IMR-90 (cell line): ENCODE measurements around the gene WDR91. TPM values are rescaled to one million over a fixed set of nuclear protein-coding genes. Genes with fewer than 3 reads are reported as not detected.

Experiments
- ATAC-seq: fragments of 200-7000 bp; cut with Tn5 transposase; 2 replicates; pipeline ENCODE4 v1.9.1; 2020; ENCODE audit warnings: low read depth, mild to moderate bottlenecking, moderate library complexity
- BruUV-seq: library from RNA; stranded (reverse); fragments of 400-500 nt; replicated peaks from 2 replicates; lab custom pipeline; 2021; lab: Mats Ljungman, UMichigan
- CTCF ChIA-PET: fragments of 300-600 bp; formaldehyde crosslinking; extraction: SDS; loops from one replicate; lab custom pipeline; 2021; ENCODE audit warnings: antibody characterized with exemption; lab: Yijun Ruan, JAX
- POLR2A ChIA-PET: fragments of 300-600 bp; sonication (Branson Sonifier 250); formaldehyde crosslinking; loops from one replicate; lab custom pipeline; 2022; ENCODE audit warnings: antibody characterized with exemption; ENCODE audit not compliant: unreplicated experiment; lab: Charles Lee
- DNase-seq: peaks from one replicate; pipeline ENCODE4 v3.0.0; 2013
- H2AFZ ChIP-seq: replicated peaks from 2 replicates; pipeline ENCODE3; 2013; ENCODE audit warnings: low read length, mild to moderate bottlenecking; ENCODE audit not compliant: poor library complexity
- H2AK5ac ChIP-seq: 2 replicates; pipeline ENCODE4 v1.6.1; 2013; ENCODE audit warnings: low read depth, low read length, inconsistent platforms
- H2AK9ac ChIP-seq: replicated peaks from 2 replicates; pipeline ENCODE3; 2013; ENCODE audit warnings: mild to moderate bottlenecking, low read depth, low read length, moderate library complexity; ENCODE audit not compliant: poor library complexity
- H2BK120ac ChIP-seq: 2 replicates; pipeline ENCODE4 v1.6.1; 2013; ENCODE audit warnings: low read depth, low read length, inconsistent platforms
- H2BK15ac ChIP-seq: 3 replicates; pipeline ENCODE4 v1.6.1; 2013; ENCODE audit warnings: low read depth, low read length, inconsistent platforms
- H2BK20ac ChIP-seq: 2 replicates; pipeline ENCODE4 v1.6.1; 2013; ENCODE audit warnings: low read depth, mild to moderate bottlenecking, inconsistent platforms, low read length, moderate library complexity
- H2BK5ac ChIP-seq: 2 replicates; pipeline ENCODE4 v1.6.1; 2013; ENCODE audit warnings: mild to moderate bottlenecking, low read depth, low read length, inconsistent platforms; ENCODE audit not compliant: poor library complexity, severe bottlenecking
- H3K14ac ChIP-seq: replicated peaks from 2 replicates; pipeline ENCODE4 v1.6.1; 2013; ENCODE audit warnings: low read depth, low read length, inconsistent platforms
- H3K18ac ChIP-seq: 2 replicates; pipeline ENCODE4 v1.6.1; 2013; ENCODE audit warnings: low read depth, low read length, control low read depth
- H3K23ac ChIP-seq: 2 replicates; pipeline ENCODE4 v1.6.1; 2013; ENCODE audit warnings: low read depth, low read length, inconsistent platforms
- H3K27ac ChIP-seq: 2 replicates; pipeline ENCODE4 v1.5.1; 2013; ENCODE audit warnings: mild to moderate bottlenecking, control low read depth, low read length; ENCODE audit not compliant: insufficient read depth
- H3K27me3 ChIP-seq: 2 replicates; pipeline ENCODE4 v1.6.1; 2013; ENCODE audit warnings: low read length; ENCODE audit not compliant: control insufficient read depth, insufficient read depth
- H3K36me3 ChIP-seq: 2 replicates; pipeline ENCODE4 v1.6.1; 2013; ENCODE audit warnings: low read length, mixed read lengths; ENCODE audit not compliant: control insufficient read depth, insufficient read depth
- H3K4ac ChIP-seq: 2 replicates; pipeline ENCODE4 v1.6.1; 2013; ENCODE audit warnings: low read depth, low read length, inconsistent platforms
- H3K4me1 ChIP-seq: 2 replicates; pipeline ENCODE4 v1.6.1; 2013; ENCODE audit warnings: low read length, mixed read lengths; ENCODE audit not compliant: control insufficient read depth, insufficient read depth
- H3K4me2 ChIP-seq: 2 replicates; pipeline ENCODE4 v1.6.1; 2013; ENCODE audit warnings: low read depth, mild to moderate bottlenecking, control low read depth, low read length, moderate library complexity
- H3K4me3 ChIP-seq: 2 replicates; pipeline ENCODE4 v1.5.1; 2013; ENCODE audit warnings: low read depth, mild to moderate bottlenecking, control low read depth, low read length, moderate library complexity; ENCODE audit not compliant: insufficient read depth
- H3K56ac ChIP-seq: 2 replicates; pipeline ENCODE4 v1.6.1; 2013; ENCODE audit warnings: low read length, inconsistent platforms; ENCODE audit not compliant: insufficient read depth; ENCODE audit errors: extremely low read depth
- H3K79me1 ChIP-seq, 2 experiments: 2 replicates each; pipeline ENCODE4 v1.6.1; 2013; ENCODE audit warnings: low read length in 2 of 2, inconsistent platforms in 1 of 2, low read depth in 1 of 2
- H3K9ac ChIP-seq: 2 replicates; pipeline ENCODE4 v1.6.1; 2013; ENCODE audit warnings: low read depth, low read length, control low read depth
- H3K9me1 ChIP-seq: 2 replicates; pipeline ENCODE4 v1.6.1; 2013; ENCODE audit warnings: low read length, inconsistent platforms; ENCODE audit not compliant: insufficient read depth
- H3K9me3 ChIP-seq: 2 replicates; pipeline ENCODE4 v1.6.1; 2013; ENCODE audit warnings: low read length; ENCODE audit not compliant: control insufficient read depth, insufficient read depth
- H4K20me1 ChIP-seq: 2 replicates; pipeline ENCODE4 v1.6.1; 2013; ENCODE audit warnings: low read length, inconsistent platforms; ENCODE audit not compliant: insufficient read depth
- H4K5ac ChIP-seq: 2 replicates; pipeline ENCODE4 v1.6.1; 2013; ENCODE audit warnings: mild to moderate bottlenecking, low read depth, low read length, control low read depth
- H4K8ac ChIP-seq, 2 experiments: 2 replicates each; pipeline ENCODE4 v1.6.1; 2013; ENCODE audit warnings: low read depth in 2 of 2, low read length in 2 of 2, control low read depth in 1 of 2, inconsistent platforms in 1 of 2
- H4K91ac ChIP-seq: 2 replicates; pipeline ENCODE4 v1.6.1; 2013; ENCODE audit warnings: low read depth, low read length, inconsistent platforms; ENCODE audit not compliant: insufficient read depth
- BHLHE40 ChIP-seq: fragments of 150-350 bp; IDR thresholded peaks from 2 replicates; pipeline ENCODE4 v1.6.1; 2016; ENCODE audit warnings: mild to moderate bottlenecking, low read depth, low read length
- CEBPB ChIP-seq: IDR thresholded peaks from 2 replicates; pipeline ENCODE4 v1.6.1; 2012; ENCODE audit warnings: low read depth, low read length, improper control_type of control experiment
- CHD1 ChIP-seq: IDR thresholded peaks from 2 replicates; pipeline ENCODE4 v1.6.1; 2012; ENCODE audit warnings: low read depth, low read length, improper control_type of control experiment
- FOS ChIP-seq: fragments of 150-350 bp; IDR thresholded peaks from 2 replicates; pipeline ENCODE4 v1.6.1; 2016; ENCODE audit warnings: low read depth, low read length
- MAZ ChIP-seq: IDR thresholded peaks from 2 replicates; pipeline ENCODE4 v1.6.1; 2012; ENCODE audit warnings: low read depth, mild to moderate bottlenecking, low read length, improper control_type of control experiment, moderate library complexity, borderline replicate concordance
- MXI1 ChIP-seq: IDR thresholded peaks from 2 replicates; pipeline ENCODE4 v1.6.1; 2012; ENCODE audit warnings: low read depth, mild to moderate bottlenecking, low read length, moderate library complexity, borderline replicate concordance
- NFE2L2 ChIP-seq: fragments of 150-350 bp; IDR thresholded peaks from 2 replicates; pipeline ENCODE4 v1.6.1; 2016; ENCODE audit warnings: low read depth, mild to moderate bottlenecking, low read length
- POLR2A ChIP-seq: IDR thresholded peaks from 2 replicates; pipeline ENCODE4 v1.6.1; 2012; ENCODE audit warnings: mild to moderate bottlenecking, low read depth, low read length
- RAD21 ChIP-seq: IDR thresholded peaks from 2 replicates; pipeline ENCODE4 v1.6.1; 2012; ENCODE audit warnings: low read length, improper control_type of control experiment
- RCOR1 ChIP-seq: IDR thresholded peaks from 2 replicates; pipeline ENCODE4 v1.6.1; 2012; ENCODE audit warnings: mild to moderate bottlenecking, low read length, improper control_type of control experiment; ENCODE audit not compliant: insufficient replicate concordance
- RFX5 ChIP-seq: IDR thresholded peaks from 2 replicates; pipeline ENCODE4 v1.8.0; 2012; ENCODE audit warnings: low read depth, mild to moderate bottlenecking, low read length, moderate library complexity
- SMC3 ChIP-seq: fragments of 150-350 bp; IDR thresholded peaks from 2 replicates; pipeline ENCODE4 v1.6.1; 2016; ENCODE audit warnings: low read depth, mild to moderate bottlenecking, antibody characterized with exemption, low read length, moderate library complexity
- WGBS, 2 experiments: methylation state at CpG; one replicate each; pipeline versions ENCODE4 v1.1.5 to v1.1.7; 2013; ENCODE audit warnings: missing lambda C conversion rate in 2 of 2; ENCODE audit not compliant: insufficient read length in 1 of 2; ENCODE audit errors: extremely low coverage in 2 of 2; 5-methylcytosine and 5-hydroxymethylcytosine counted together
- dilution Hi-C: fragments of 300-500 bp; cut with HindIII; formaldehyde crosslinking; loops from one replicate; pipeline ENCODE4 v1.14.3; 2018; ENCODE audit warnings: low sequenced_read_pairs; ENCODE audit not compliant: unreplicated experiment
- in situ Hi-C: fragments of 300-500 bp; cut with MboI; formaldehyde crosslinking; loops from 3 replicates; pipeline ENCODE4 v1.14.3; 2019; ENCODE audit warnings: low sequenced_read_pairs, inconsistent platforms, mixed read lengths
- intact Hi-C: fragments of 100-400 bp; cut with micrococcal nuclease; formaldehyde crosslinking; loops from 2 replicates; pipeline ENCODE4 v1.10.0; 2022
- polyA plus RNA-seq, 3 experiments: library from polyadenylated mRNA; depleted of rRNA; stranded (reverse); fragments of >200 nt; gene quantifications; 2 replicates each; pipeline ENCODE4 v1.2.3, GENCODE V29; 2012; ENCODE audit warnings: low replicate concordance in 1 of 3
- total RNA-seq: library from RNA; depleted of rRNA; stranded (reverse); fragments of >200 nt; gene quantifications from 2 replicates; pipeline ENCODE4 v1.2.3, GENCODE V29; 2012
- TF ChIP-seq, protein P1 (sequence below): fragments of 150-350 bp; IDR thresholded peaks from 2 replicates; pipeline ENCODE4 v1.6.1; 2017; ENCODE audit warnings: mild to moderate bottlenecking, antibody characterized with exemption, low read length, low read depth
- TF ChIP-seq, protein P2 (sequence below): conservative IDR thresholded peaks from 2 replicates; pipeline ENCODE4 v1.5.1; 2012; ENCODE audit warnings: mild to moderate bottlenecking, low read depth, low read length, improper control_type of control experiment
- TF ChIP-seq, protein P3 (sequence below): fragments of 150-350 bp; IDR thresholded peaks from 2 replicates; pipeline ENCODE4 v1.6.1; 2016; ENCODE audit warnings: low read depth, mild to moderate bottlenecking, low read length, moderate library complexity, borderline replicate concordance

The WDR91 gene
- total and polyA plus RNA-seq, 2 of the 4 experiments (the other 2 are of a cell fraction) = 5.2 to 10.3 TPM

DNA sequence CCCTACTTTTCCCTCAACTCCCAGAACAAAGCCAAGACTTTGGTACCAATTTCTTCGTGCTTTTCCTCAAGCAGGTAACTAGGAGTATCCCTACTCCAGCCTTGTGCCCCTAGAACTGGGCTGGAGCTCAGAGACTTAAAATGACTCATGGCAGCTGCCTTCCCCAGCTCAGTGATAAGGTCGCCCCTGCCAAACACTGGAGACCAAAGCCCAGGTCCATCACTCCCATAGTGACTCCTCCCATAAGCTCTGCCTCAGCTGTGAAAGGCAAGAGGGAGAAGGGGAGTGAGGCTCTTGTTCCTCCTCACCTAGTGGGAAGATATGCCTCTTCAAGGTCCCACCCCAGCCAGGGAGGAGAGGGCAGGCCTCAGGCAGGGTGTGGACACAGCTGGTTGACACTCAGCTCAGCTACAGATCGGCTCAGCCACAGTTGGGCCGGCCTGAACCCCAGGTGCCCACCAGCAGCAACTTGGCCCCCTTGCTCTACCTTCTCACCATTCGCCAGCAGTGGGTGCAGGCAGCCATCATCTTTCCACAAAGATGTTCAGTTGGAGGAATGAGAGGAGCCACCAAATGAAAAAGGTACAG is 27.0 kb downstream of the WDR91 start:
- ChIA-PET POLR2A (interaction anchor here (0.7 kb wide), 1 partner anchor 52 kb away, joined by 4 read pairs; no protein-coding TSS in a partner anchor), CTCF (no interaction called here)
- in situ Hi-C loops = no loop called here
- H2AK5ac ChIP-seq = no peak overlapping the region
- no peak overlapping the region for H2BK5ac ChIP-seq
- peaks cover 51% of the 10 kb centered on the region for H3K36me3 ChIP-seq
- no peak overlapping the region for H3K4ac ChIP-seq
- H2BK15ac ChIP-seq = no peak overlapping the region
- no peak overlapping the region for H4K8ac ChIP-seq
- H2AK9ac ChIP-seq = no peak overlapping the region
- H3K56ac ChIP-seq = no peak overlapping the region
- H3K14ac ChIP-seq = no peak overlapping the region
- H3K18ac ChIP-seq = no peak overlapping the region
- H3K4me3 ChIP-seq = no peak overlapping the region
- H3K4me2 ChIP-seq = no peak overlapping the region
- H3K9me1 ChIP-seq = peaks cover 2% of the 10 kb centered on the region; the same call in 1 of the 2 replicates
- H3K4me1 ChIP-seq = no peaks in the 10 kb centered on the region
- no peak overlapping the region for H3K23ac ChIP-seq
- H3K27me3 ChIP-seq = no peaks in the 10 kb centered on the region
- no TSS peak for BruUV-seq
- H4K20me1 ChIP-seq = no peaks in the 10 kb centered on the region
- no peak overlapping the region for H2BK120ac ChIP-seq
- WGBS, 2 experiments = 100% methylated on average over 1 of the region's 5 CpGs; no CpG with 5 or more reads in 1 of the 2 experiments
- no peak overlapping the region for H4K91ac ChIP-seq
- DNase-seq = no peak
- TF ChIP-seq CHD1 (no peak), MXI1 (no peak), FOS (no peak), MAZ (no peak), NFE2L2 (no peak), SMC3 (no peak), BHLHE40 (no peak), RAD21 (no peak), CEBPB (no peak), RFX5 (no peak), RCOR1 (no peak), POLR2A (no peak)
- TF ChIP-seq, protein P1, sequence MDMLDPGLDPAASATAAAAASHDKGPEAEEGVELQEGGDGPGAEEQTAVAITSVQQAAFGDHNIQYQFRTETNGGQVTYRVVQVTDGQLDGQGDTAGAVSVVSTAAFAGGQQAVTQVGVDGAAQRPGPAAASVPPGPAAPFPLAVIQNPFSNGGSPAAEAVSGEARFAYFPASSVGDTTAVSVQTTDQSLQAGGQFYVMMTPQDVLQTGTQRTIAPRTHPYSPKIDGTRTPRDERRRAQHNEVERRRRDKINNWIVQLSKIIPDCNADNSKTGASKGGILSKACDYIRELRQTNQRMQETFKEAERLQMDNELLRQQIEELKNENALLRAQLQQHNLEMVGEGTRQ = no peak
- TF ChIP-seq, protein P2, sequence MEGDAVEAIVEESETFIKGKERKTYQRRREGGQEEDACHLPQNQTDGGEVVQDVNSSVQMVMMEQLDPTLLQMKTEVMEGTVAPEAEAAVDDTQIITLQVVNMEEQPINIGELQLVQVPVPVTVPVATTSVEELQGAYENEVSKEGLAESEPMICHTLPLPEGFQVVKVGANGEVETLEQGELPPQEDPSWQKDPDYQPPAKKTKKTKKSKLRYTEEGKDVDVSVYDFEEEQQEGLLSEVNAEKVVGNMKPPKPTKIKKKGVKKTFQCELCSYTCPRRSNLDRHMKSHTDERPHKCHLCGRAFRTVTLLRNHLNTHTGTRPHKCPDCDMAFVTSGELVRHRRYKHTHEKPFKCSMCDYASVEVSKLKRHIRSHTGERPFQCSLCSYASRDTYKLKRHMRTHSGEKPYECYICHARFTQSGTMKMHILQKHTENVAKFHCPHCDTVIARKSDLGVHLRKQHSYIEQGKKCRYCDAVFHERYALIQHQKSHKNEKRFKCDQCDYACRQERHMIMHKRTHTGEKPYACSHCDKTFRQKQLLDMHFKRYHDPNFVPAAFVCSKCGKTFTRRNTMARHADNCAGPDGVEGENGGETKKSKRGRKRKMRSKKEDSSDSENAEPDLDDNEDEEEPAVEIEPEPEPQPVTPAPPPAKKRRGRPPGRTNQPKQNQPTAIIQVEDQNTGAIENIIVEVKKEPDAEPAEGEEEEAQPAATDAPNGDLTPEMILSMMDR = no peak
- TF ChIP-seq, protein P3, sequence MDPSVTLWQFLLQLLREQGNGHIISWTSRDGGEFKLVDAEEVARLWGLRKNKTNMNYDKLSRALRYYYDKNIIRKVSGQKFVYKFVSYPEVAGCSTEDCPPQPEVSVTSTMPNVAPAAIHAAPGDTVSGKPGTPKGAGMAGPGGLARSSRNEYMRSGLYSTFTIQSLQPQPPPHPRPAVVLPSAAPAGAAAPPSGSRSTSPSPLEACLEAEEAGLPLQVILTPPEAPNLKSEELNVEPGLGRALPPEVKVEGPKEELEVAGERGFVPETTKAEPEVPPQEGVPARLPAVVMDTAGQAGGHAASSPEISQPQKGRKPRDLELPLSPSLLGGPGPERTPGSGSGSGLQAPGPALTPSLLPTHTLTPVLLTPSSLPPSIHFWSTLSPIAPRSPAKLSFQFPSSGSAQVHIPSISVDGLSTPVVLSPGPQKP = no peak
- H3K27ac ChIP-seq = no peak overlapping the region
- H2AFZ ChIP-seq = no peak overlapping the region
- no peak overlapping the region for H2BK20ac ChIP-seq
- H3K9me3 ChIP-seq = peaks cover 39% of the 10 kb centered on the region
- H4K5ac ChIP-seq = no peak overlapping the region
- no peak for ATAC-seq
- dilution Hi-C loops = no loop called here
- no peak overlapping the region for H3K9ac ChIP-seq
- intact Hi-C loops = no loop called here
- H3K79me1 ChIP-seq = no peaks in the 10 kb centered on the region
